Measurements from ENCODE around the gene DIP2A.
"Not testable (repeated sequence)": the region's sequence is repeated elsewhere in the genome, so short reads cannot be mapped to it uniquely, and the experiment has no call there.

DIP2A gene

DNA sequence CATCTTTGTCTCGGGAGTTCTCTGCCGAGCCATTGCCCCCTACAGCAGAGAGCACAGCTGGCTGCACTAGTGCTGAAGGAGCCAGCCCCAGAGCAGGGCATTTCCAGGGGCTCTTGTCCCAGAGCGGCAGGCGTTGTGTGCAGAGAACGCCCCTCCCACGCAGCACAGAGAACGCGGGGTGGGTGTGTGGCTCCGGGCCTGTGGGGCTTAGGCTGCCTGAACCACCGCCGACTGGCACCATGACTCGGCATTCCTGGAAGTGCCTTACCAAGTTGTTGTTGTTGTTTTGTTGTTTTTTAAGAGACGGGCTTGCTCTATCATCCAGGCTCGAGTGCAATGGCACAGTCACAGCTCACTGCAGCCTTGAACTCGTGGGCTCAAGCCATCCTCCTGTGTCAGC, 15.8 kb upstream of the DIP2A start:
- DNase-seq: peak in 5 of 10 donors; percentile 41 to 92 (median 50)
- intact Hi-C loops (cut with DNase I): no loop called here

GRCh38 chr21:46443910-46444309, 14.8 kb upstream of the DIP2A start:
- intact Hi-C loops (cut with DNase I): no loop called here
- peak in 1 of 10 donors; percentile 77 for DNase-seq

DNA sequence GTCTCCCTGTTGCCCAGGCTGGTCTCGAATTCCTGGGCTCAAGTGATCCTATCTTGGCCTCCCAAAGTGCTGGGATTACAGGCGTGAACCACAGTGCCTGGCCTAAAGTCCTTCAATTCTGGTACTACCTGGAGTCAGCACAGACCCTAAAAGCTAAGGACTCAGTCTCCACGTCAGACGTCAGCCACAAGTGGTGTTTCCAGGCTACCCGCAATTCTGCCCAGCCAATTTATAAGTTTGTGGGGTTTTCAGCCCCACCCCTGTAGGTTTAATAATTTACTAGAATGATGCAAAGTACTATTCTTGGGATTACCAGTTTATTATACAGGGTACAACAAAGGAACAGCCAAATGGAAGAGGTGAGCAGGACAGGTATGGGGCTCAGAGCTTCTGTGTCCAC, 10.6 kb upstream of the DIP2A start:
- DNase-seq: no peak
- intact Hi-C loops (cut with DNase I): no loop called here

- DNase-seq; intact Hi-C loops (cut with DNase I): not testable (repeated sequence)
Measured at GRCh38 chr21:46448855-46449254, 9.8 kb upstream of the DIP2A start.

DNA sequence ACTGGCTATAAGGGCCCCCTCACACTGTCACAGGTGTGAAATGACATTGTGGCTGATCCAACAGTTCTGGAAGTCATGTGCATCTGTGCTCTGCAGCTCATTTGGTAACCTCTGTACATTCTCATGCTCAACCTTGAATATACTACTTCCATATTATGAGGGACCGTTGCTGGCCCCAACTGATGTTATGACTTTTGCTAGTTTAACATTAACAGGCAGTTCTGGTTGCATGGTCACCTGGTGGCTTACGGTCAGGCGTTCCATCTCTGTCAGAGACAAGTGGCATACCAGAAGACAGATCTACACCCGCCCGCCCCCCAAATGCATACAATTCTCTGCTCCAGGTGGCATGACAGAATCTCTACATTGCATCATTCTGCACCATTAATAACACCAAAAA, 6.0 kb upstream of the DIP2A start:
- DNase-seq: no peak
- intact Hi-C loops (cut with DNase I): loop anchor here (10.0 kb wide), 1 partner anchor 128 kb away; the partner anchor contains the start of genes C21orf58 and PCNT

- no peak for DNase-seq
- intact Hi-C loops (cut with DNase I): loop anchor here (10.0 kb wide), 1 partner anchor 129 kb away; the partner anchor contains the start of genes C21orf58 and PCNT
Measured at GRCh38 chr21:46454142-46454541, 4.5 kb upstream of the DIP2A start.

DNA sequence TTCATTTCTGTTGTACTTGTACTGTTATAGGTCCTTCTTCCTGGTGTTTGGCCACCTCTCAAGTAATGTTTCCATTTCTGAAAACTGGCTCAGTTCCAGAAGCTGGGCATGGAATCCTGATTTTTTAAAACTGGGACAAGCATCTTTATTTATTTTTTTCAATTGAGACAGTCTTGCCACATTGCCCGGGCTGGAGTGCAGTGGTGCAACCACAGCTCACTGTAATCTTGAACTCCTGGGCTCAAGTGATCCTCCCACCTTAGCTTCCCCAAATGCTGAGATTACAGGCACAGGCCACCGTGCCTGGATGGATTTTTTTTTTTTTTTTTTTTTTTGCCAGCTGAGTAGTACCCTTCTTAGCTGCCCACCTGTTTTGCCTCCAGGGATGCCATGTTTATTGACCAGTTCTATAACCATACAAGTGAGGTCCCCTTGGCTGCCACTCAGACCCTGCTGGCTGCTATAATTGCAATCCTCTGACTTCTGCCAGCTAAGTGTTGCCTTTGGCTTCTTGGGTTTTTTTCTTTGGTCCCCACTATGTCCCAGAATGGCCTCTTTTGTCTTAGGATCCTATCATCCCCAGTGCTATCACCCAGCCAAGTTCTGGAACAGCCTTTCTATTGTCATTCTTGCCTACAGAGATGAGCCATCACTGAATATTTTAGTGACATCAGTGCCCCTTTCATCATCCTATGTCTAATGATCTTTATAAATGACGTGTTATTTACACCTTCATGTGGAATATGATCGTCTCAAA, 3.9 kb upstream of the DIP2A start:
- DNase-seq: no peak
- intact Hi-C loops (cut with DNase I): loop anchor here (5.0 to 10.0 kb wide), 2 partner anchors 130 to 168 kb away; partner anchors contain the start of genes C21orf58, MCM3AP, PCNT and YBEY

DNA sequence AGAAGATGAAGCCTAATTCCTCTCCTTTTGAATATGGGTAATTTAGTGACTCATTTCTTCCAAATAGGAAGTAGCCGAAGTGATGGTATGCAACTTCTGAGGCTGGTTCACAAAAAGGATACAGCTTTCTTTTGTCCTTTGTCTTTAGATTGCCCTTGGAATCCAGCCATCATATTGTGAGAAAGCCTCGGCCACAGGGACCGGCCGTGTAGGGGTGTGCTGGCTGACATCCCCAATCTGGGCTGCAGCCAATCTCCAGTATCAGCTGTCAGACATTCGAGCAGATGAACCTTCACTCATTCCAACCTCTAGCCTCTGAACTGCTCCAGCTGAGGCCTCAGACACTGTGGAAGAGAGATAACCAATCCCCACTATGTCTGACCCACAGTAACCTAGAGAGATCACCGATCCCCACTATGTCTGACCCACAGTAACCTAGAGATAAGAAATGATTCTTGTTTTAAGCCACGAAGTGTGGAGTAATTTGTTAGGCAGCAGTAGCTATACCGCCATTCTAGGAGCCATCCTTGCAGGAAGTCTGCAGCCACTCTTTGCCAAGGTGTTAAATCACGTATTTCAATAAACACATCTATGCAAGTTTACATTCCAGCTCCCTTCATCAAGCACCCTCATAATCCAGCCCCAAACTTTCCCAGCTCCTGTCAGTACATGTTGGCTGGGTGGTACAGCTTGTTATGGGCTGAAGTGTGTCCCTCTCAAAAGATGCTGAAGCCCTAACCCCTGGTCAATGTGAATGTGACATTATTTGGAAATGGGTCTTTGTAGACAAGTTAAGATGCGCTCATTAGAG, 2.9 kb upstream of the DIP2A start:
- peak in 6 of 10 donors; percentile 37 to 94 (median 54) for DNase-seq
- intact Hi-C loops (cut with DNase I): loop anchor here (5.0 to 10.0 kb wide), 2 partner anchors 131 to 168 kb away; partner anchors contain the start of genes C21orf58, MCM3AP, PCNT and YBEY

DNA sequence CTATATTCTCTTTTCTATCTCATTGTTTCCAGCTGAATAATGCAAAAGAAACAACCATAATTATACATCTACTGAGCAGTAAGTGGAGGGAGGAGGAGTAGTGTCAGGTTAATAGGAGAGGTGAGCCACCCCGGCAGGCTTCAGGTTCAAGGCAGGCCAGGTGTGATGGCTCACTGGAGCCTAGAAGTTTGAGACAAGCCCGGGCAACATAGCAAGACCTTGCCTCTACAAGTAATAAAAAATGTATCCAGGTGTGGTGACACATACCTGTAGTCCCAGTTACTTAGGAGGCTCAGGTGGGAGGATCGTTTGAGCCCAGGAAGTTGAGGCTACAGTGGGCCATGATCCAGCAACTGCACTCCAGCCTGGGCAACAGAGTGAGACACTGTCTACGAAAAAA, 1.9 kb upstream of the DIP2A start:
- intact Hi-C loops (cut with DNase I): loop anchor here (5.0 to 10.0 kb wide), 2 partner anchors 132 to 169 kb away; partner anchors contain the start of genes C21orf58, MCM3AP, PCNT and YBEY
- no peak for DNase-seq

DNA sequence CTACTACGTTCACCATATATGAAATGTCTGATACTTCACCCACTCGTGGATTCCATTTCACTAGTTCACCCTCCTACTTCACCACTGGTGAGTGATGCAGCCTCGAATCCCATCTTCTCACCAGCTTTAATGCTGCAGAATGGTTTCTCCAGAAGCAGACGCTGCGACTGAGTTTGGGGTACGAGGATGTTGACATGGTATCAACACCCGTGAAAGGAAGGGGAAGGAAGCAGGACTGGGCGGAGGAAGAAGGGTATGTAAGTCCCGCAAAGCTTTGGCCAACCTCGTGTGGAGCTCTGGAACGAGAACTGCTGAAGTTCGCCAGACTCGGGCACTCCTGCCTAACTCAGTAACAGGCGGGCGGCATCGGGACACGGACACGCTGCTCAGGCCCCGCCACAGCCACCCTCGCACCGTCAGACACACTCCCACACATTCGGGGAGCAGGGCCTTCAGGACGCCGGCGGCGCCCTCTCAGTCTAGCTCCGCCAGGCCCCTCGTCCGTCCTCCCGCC, 833 bp upstream of the DIP2A start:
- intact Hi-C loops (cut with DNase I): loop anchor here (5.0 to 10.0 kb wide), 2 partner anchors 133 to 171 kb away; partner anchors contain the start of genes C21orf58, MCM3AP, PCNT and YBEY
- DNase-seq: peak in 8 of 10 donors; percentile 25 to 89 (median 44)

DNA sequence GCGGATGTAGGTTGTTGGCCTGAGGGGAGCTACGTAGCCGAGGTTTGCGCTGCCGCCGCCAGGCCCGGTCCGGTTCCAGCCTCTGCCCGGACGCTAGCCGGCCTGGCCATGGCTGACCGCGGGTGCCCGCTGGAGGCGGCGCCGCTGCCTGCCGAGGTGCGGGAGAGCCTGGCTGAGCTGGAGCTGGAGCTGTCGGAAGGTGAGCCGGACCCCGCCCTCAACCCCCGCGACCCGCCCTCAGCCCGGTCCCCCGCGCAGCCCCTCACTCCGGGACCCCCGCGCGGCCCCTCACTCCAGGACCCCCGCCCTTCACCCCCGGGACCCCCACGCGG, 299 bp downstream of the DIP2A start:
- intact Hi-C loops (cut with DNase I): loop anchor here (5.0 to 10.0 kb wide), 2 partner anchors 134 to 172 kb away; partner anchors contain the start of genes C21orf58, MCM3AP, PCNT and YBEY
- DNase-seq: no peak

DNA sequence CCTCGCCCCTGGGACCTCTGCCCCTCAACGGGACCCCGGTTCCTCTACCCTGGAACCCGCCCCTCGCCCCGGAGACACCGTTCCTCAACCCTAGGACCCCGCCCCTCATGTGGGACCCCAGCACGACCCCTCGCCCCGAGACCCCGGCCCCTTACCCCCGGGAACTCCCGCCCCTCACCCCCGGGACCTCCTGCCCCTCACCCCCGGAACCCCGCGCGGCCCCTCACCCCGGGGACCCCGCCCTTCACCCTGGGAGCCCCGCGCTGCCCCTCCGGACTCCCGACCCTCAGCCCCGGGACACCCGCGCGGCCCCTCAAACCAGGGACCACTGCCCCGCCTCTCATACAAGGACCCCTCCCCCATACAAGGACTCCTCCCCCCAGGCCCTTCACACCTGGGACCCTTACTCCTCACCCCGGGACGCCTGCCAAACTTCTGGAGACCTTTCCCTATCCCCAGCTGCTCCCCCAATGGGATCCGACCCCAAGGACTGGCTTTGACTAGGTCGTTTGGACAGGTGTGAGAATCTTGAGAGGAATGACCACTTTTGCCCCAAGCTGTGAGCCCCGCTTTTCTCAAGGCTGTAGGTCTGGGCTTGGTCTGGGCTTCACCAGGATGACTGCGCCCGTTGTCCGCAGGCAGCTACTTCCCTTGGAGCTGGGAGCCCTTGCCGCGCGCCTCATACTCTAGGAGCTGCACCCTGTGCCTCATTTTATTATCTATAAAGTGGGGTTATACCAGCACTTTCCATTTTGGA, 843 bp downstream of the DIP2A start:
- DNase-seq: peak in 8 of 10 donors; percentile 23 to 91 (median 44)
- intact Hi-C loops (cut with DNase I): loop anchor here (5.0 to 10.0 kb wide), 2 partner anchors 135 to 172 kb away; partner anchors contain the start of genes C21orf58, MCM3AP, PCNT and YBEY

- intact Hi-C loops (cut with DNase I): no loop called here
Measured at GRCh38 chr21:46461909-46462308, 3.2 kb downstream of the DIP2A start.

DNA sequence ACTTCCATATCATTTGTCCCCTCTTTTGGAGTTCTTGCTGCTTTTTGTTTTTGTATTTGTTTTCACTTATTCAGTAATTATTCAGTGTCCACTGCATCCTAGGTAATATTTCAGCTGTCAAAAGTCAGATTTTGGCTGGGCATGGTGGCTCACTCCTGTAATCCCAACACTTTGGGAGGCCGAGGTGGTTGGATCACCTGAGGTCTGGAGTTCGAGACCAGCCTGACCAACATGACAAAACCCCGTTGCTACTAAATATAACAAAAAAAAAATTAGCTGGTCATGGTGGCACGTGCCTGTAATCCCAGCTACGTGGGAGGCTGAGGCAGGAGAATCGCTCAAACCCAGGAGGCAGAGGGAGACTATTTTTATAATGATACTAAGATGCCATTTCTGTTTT, 6.5 kb downstream of the DIP2A start:
- DNase-seq; intact Hi-C loops (cut with DNase I): not testable (repeated sequence)

More at GRCh38 chr21:46461909-46462308, 3.2 kb downstream of the DIP2A start:
- no peak for DNase-seq

DNA sequence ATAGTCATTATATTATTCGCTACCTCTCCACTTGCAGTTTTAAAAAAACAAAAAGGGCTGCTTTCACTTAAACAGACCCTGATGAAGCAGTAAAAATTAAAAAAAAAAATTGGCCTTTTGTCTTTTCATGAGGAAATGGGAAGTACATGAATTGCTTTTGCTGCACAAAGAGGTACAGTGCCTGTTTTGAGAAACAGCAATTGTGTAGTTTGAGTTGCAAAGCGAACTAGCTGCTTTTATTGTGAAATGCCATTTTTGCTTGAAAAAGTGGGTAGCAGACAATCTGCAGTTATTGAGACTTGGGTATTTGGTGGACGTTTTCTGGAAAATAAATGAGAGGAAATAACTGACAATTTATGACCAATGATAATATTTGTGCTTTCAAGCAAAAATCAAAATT, 7.0 kb downstream of the DIP2A start:
- no peak for DNase-seq
- intact Hi-C loops (cut with DNase I): no loop called here

- DNase-seq: no peak
- intact Hi-C loops (cut with DNase I): no loop called here
Measured at GRCh38 chr21:46468108-46468774, 9.6 kb downstream of the DIP2A start.

DNA sequence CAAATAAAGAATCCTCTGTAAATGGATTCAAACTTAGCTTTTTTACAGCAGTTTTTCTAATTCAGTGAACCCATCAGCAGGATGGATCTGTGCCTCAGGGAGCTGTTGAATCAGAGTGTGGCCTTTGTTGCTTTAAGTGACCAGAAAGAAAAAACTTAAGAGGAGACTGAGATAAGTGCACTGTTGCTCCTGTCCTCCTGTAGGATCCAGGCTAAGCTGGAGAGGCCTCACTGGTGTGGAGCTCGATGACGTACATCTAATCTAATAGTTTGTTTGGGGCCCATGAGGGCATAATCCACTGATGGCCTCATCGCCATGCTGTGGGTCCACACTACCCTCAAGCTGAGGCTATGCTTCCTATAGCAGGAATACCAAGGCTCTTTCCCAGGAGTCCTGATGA, 10.6 kb downstream of the DIP2A start:
- no peak for DNase-seq
- intact Hi-C loops (cut with DNase I): no loop called here

DNA sequence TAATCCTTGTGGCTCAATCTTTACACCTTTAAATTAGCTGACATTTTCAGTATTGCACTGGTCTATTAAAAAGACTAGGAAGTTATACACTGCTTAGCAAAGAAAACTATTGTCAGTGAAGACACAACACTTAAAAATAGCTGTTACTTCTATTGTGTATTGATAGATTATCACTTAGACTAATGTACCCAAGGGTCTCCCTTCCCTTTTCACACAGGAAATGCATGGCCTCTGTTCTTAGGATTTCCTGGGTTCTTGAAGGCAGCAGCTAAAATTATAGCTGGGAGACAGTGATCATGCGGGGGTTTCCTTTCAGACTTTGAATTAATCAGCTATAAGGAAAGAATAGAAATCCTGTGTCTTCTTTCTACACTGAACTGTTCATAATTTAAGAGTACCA, 12.8 kb downstream of the DIP2A start:
- no peak for DNase-seq
- intact Hi-C loops (cut with DNase I): no loop called here

DNA sequence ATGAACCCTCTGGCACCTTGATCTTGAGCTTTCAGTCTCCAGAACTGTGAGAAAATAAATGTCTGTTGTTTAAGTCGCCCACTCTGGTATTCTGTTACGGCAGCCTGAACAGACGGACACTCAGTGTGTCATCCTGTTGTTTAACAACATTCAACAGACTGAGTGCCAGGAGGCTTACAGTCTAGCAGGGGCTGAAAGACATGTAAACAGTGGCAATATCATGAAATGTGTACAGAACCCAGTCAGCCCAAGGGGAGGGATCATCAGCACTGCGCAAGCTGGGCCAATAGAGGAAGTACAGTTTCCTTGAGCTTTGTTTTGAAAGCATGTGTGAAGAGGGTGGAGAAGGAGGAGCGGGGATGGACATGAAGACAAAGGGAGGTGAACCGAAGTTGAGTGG, 13.6 kb downstream of the DIP2A start:
- intact Hi-C loops (cut with DNase I): no loop called here
- DNase-seq: no peak

All from posterior cingulate gyrus (tissue), 11 donors.